MCF 10A (cell line): ENCODE data around the gene MTHFD1L. TPM values are rescaled to one million over a fixed set of nuclear protein-coding genes. Genes with fewer than 3 reads are reported as not detected.
A peak's percentile ranks its signal among the peaks of the same experiment; 100 is the strongest.

Experiments used
- BruUV-seq: library from RNA; stranded (reverse); fragments of 400-500 nt; replicated peaks from 2 replicates; lab custom pipeline; 2021; lab: Mats Ljungman, UMichigan
- CTCF ChIA-PET: fragments of 300-600 bp; sonication (Branson Sonifier 250); formaldehyde crosslinking; extraction: SDS; loops from one replicate; lab custom pipeline; 2021; ENCODE audit warnings: antibody characterized with exemption, inconsistent platforms; lab: Yijun Ruan, JAX
- POLR2A ChIA-PET: fragments of 300-600, 350-650 bp; sonication (Branson Sonifier 250); formaldehyde crosslinking; extraction: SDS; loops from one replicate; lab custom pipeline; 2020; ENCODE audit warnings: antibody characterized with exemption, inconsistent platforms; lab: Yijun Ruan, JAX
- DNase-seq: peaks from one replicate; pipeline ENCODE4 v3.0.0-alpha.2; 2018; ENCODE audit not compliant: unreplicated experiment
- H3K27ac Mint-ChIP-seq: one replicate; pipeline ENCODE4 v1.8.0; 2022; ENCODE audit warnings: mild to moderate bottlenecking, low read depth, mixed read lengths; ENCODE audit not compliant: unreplicated experiment
- H3K27me3 Mint-ChIP-seq: one replicate; pipeline ENCODE4 v1.8.0; 2022; ENCODE audit warnings: mixed read lengths; ENCODE audit not compliant: insufficient read depth, unreplicated experiment
- H3K36me3 Mint-ChIP-seq: one replicate; pipeline ENCODE4 v1.8.0; 2022; ENCODE audit warnings: mild to moderate bottlenecking, moderate library complexity, mixed read lengths; ENCODE audit not compliant: insufficient read depth, unreplicated experiment
- H3K4me1 Mint-ChIP-seq: one replicate; pipeline ENCODE4 v1.8.0; 2022; ENCODE audit warnings: mixed read lengths; ENCODE audit not compliant: insufficient read depth, unreplicated experiment
- H3K4me3 Mint-ChIP-seq: one replicate; pipeline ENCODE4 v1.8.0; 2022; ENCODE audit warnings: mild to moderate bottlenecking, moderate library complexity, mixed read lengths; ENCODE audit not compliant: unreplicated experiment
- H3K9me3 Mint-ChIP-seq: one replicate; pipeline ENCODE4 v1.8.0; 2022; ENCODE audit warnings: mixed read lengths; ENCODE audit not compliant: unreplicated experiment
- intact Hi-C: fragments of 100-400 bp; cut with micrococcal nuclease; formaldehyde crosslinking; loops from 2 replicates; pipeline ENCODE4 v1.14.1; 2022
- total RNA-seq: library from RNA; stranded (reverse); gene quantifications from 2 replicates; pipeline ENCODE4 v1.2.3, GENCODE V29; 2022
- TF ChIP-seq, protein P1 (sequence below): fragments of 200-600 bp; IDR thresholded peaks from one replicate; pipeline ENCODE4 v1.8.0; 2022; ENCODE audit warnings: antibody characterized with exemption, mild to moderate bottlenecking; ENCODE audit not compliant: unreplicated experiment

The MTHFD1L gene
- total RNA-seq, 1 experiment from 2014 or later = 110 TPM

DNA sequence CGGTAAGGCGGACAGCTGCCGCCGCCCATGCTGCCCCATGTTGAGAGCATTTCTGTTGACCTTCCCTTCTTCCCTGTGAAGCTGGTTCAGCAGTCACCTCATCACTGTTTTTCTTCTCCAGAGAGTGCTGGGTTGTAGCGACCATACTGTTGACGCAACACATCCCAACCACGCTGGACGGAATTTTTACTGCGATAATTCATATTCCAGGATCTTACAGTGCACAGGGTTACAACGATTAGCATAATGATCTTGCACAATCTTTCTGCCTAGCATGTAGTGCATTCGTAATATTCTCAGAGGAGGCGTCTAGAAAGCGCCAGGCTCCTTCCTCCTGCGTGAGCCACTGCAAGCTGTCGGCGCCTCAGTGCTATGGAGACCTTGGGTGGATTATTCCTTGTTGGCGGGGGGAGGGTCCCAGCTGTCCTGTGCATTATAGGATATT is 137.0 kb downstream of the MTHFD1L start:
- ChIA-PET POLR2A (interaction anchor here (0.9 kb wide), 1 partner anchor 16 kb away, joined by 3 read pairs; no protein-coding TSS in a partner anchor), CTCF (interaction anchor here (2.9 kb wide), 1 partner anchor 322 kb away, joined by 13 read pairs; no protein-coding TSS in a partner anchor)
- no peaks in the 10 kb centered on the region for H3K9me3 Mint-ChIP-seq
- H3K4me3 Mint-ChIP-seq = no peak overlapping the region
- DNase-seq = no peak
- peaks cover 11% of the 10 kb centered on the region for H3K36me3 Mint-ChIP-seq
- peaks cover 27% of the 10 kb centered on the region for H3K4me1 Mint-ChIP-seq
- no TSS peak for BruUV-seq
- H3K27ac Mint-ChIP-seq = no peak overlapping the region
- TF ChIP-seq, protein P1, sequence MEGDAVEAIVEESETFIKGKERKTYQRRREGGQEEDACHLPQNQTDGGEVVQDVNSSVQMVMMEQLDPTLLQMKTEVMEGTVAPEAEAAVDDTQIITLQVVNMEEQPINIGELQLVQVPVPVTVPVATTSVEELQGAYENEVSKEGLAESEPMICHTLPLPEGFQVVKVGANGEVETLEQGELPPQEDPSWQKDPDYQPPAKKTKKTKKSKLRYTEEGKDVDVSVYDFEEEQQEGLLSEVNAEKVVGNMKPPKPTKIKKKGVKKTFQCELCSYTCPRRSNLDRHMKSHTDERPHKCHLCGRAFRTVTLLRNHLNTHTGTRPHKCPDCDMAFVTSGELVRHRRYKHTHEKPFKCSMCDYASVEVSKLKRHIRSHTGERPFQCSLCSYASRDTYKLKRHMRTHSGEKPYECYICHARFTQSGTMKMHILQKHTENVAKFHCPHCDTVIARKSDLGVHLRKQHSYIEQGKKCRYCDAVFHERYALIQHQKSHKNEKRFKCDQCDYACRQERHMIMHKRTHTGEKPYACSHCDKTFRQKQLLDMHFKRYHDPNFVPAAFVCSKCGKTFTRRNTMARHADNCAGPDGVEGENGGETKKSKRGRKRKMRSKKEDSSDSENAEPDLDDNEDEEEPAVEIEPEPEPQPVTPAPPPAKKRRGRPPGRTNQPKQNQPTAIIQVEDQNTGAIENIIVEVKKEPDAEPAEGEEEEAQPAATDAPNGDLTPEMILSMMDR = no peak
- intact Hi-C loops = no loop called here
- no peaks in the 10 kb centered on the region for H3K27me3 Mint-ChIP-seq

DNA sequence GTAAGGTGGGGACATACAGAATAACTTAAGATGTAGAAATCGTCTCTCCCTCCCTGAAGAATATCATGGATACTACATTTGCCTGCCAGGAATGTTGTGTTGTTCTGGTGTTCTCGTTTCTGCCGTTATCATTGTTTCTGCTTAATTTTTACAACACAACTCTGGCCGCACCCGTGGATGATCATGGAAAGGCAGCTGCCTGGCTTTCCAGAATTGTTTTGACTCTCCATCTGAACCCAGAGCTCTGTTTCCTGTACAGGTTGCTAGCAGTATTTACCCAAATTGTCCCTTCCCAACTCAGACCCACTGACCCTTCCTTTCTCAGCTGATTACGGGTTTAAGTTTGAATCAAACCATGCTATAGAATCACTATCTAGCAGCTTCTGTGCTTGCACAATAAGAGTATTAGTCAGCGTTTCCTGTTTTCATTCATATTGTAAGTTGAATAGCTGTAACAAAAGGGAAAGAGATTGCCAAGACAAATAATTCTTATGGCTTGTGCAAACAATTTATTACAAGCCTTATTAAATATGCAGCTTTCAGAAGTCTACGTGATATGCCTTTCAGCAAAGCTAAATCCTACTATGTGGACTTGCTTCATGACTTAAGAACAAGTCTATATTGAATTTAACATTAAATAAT is 139.0 kb downstream of the MTHFD1L start:
- ChIA-PET POLR2A (interaction anchor here (0.5 to 2.2 kb wide), 16 partner anchors 16 to 334 kb away, joined by 3 to 11 read pairs (median 4); no protein-coding TSS in a partner anchor), CTCF (interaction anchor here (0.5 to 1.7 kb wide), 7 partner anchors 10 to 331 kb away, joined by 3 to 15 read pairs (median 9); no protein-coding TSS in a partner anchor)
- TF ChIP-seq, protein P1 = no peak
- peaks cover 20% of the 10 kb centered on the region for H3K36me3 Mint-ChIP-seq
- peak; percentile 93 for DNase-seq
- H3K27ac Mint-ChIP-seq = peak overlapping the region; percentile 83
- no peaks in the 10 kb centered on the region for H3K9me3 Mint-ChIP-seq
- intact Hi-C loops = no loop called here
- BruUV-seq = no TSS peak
- H3K27me3 Mint-ChIP-seq = no peaks in the 10 kb centered on the region
- peaks cover 27% of the 10 kb centered on the region for H3K4me1 Mint-ChIP-seq
- peak overlapping the region; percentile 54 for H3K4me3 Mint-ChIP-seq

DNA sequence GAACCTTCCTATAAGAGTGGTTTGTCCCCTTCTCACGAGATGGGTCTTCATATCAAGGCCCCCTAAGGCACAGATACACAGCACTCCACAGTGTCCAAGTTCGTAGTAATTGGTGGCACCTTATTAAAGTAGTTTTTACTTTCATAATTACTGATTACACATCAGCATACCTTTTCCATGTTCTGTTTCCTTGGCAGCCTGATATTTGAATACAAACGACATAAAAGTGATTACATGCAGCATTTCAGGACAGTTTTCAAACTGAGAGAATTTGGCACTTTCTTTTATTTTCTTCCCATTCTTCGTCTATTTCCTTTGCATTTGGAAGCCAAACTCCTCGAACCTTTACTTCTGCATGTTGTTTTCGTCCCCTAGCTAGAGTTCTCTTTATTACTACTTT is 139.7 kb downstream of the MTHFD1L start:
- Mint-ChIP-seq H3K27me3 (no peaks in the 10 kb centered on the region), H3K4me1 (peaks cover 27% of the 10 kb centered on the region), H3K36me3 (peaks cover 27% of the 10 kb centered on the region), H3K9me3 (no peaks in the 10 kb centered on the region), H3K27ac (no peak overlapping the region), H3K4me3 (no peak overlapping the region)
- intact Hi-C loops = no loop called here
- no peak for DNase-seq
- ChIA-PET POLR2A (interaction anchor here (0.6 to 2.2 kb wide), 12 partner anchors 22 to 333 kb away, joined by 3 to 11 read pairs (median 4); no protein-coding TSS in a partner anchor), CTCF (interaction anchor here (0.7 to 1.7 kb wide), 7 partner anchors 9 to 330 kb away, joined by 3 to 15 read pairs (median 12); no protein-coding TSS in a partner anchor)
- TF ChIP-seq, protein P1 = no peak
- no TSS peak for BruUV-seq

DNA sequence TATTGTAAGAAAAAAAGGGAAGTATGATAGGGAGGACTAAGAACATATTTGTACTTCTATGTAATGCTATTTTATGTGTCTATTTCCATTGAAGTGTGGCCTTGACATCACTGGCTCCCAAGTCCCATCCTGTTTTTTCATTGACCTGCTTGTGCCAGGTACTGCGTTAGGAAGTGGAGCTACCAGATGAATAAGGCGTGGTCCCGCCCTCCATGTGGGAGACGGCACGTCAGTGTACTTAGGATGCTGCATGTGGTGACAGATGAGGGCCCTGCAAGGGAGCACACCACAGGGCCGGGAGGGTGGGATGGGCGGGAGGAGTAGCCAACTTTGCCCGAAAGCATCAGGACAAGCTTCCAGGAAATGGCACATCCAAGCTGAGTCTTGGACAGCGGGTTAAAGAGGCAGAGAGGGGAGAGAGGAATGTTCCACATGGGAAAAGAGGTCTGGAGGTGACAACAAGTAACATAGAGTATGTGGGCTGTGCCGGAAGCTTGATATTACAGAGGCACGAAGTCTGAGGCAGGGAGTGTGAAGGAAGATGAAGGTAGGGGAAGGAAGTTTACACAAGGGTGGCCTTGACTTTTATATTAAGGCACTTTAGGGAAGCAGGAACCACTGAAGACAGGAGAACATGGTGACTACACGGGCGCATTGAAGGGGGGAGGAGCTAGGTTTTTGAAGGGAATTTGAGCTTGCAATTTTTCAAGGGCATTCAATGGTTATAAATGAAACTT is 140.6 kb downstream of the MTHFD1L start:
- TF ChIP-seq, protein P1 = no peak
- Mint-ChIP-seq H3K27ac (no peak overlapping the region), H3K27me3 (no peaks in the 10 kb centered on the region), H3K4me3 (no peak overlapping the region), H3K4me1 (peaks cover 27% of the 10 kb centered on the region), H3K9me3 (no peaks in the 10 kb centered on the region), H3K36me3 (peaks cover 29% of the 10 kb centered on the region)
- no TSS peak for BruUV-seq
- no peak for DNase-seq
- CTCF ChIA-PET = interaction anchor here (0.6 to 1.8 kb wide), 8 partner anchors 9 to 328 kb away, joined by 3 to 15 read pairs (median 5); no protein-coding TSS in a partner anchor
- intact Hi-C loops = no loop called here
- POLR2A ChIA-PET = interaction anchor here (0.7 to 2.2 kb wide), 5 partner anchors 8 to 320 kb away, joined by 3 to 11 read pairs (median 4); no protein-coding TSS in a partner anchor
